Adipose tissue (tissue), 3 donors: ENCODE results near the gene DCTN2. TPM values are rescaled to one million over a fixed set of nuclear protein-coding genes. Genes with fewer than 3 reads are reported as not detected.

Source experiments
- H3K27ac ChIP-seq: one replicate; pipeline ENCODE4 v1.5.1; 2013; ENCODE audit warnings: low read depth, low read length
- WGBS, 3 donors: extraction: QIAGEN DNeasy Blood & Tissue Kit; methylation state at CpG; one replicate each; pipeline ENCODE4 v1.1.7; 2013; 5-methylcytosine and 5-hydroxymethylcytosine counted together
- polyA plus RNA-seq, 3 donors: library from polyadenylated mRNA; stranded (reverse); fragments of 200-250 nt; gene quantifications; one replicate each; pipeline ENCODE4 v1.2.3, GENCODE V29; 2013
- donor health status: healthy with polysubstance abuse.
- donor health status: Bipolar disorder and iron deficiency.
- donor health status: healthy.

Gene DCTN2
- polyA plus RNA-seq, 3 donors = 88.6 to 95.1 (median 93.2) TPM

GRCh38 chr12:57487055-57487596 is 59.9 kb downstream of the DCTN2 start:
- H3K27ac ChIP-seq = no peak overlapping the region
- WGBS, 3 donors = 81 to 90% (median 87%) methylated on average over 27 of the region's 27 CpGs

GRCh38 chr12:57485695-57486094 is 61.3 kb downstream of the DCTN2 start:
- no peak overlapping the region for H3K27ac ChIP-seq

- no peak overlapping the region for H3K27ac ChIP-seq
- 51 to 64% (median 56%) methylated on average over 5 of the region's 5 CpGs for WGBS, 3 donors
Measured at GRCh38 chr12:57483466-57483865, 63.5 kb downstream of the DCTN2 start.

GRCh38 chr12:57481671-57482070 is 65.3 kb downstream of the DCTN2 start:
- H3K27ac ChIP-seq = no peak overlapping the region
- WGBS, 3 donors = 61 to 86% (median 74%) methylated on average over 1 of the region's 1 CpG

Other genes with a start within 250 kb of the DCTN2 start
- 10 to 100 TPM; 11.7 to 24.2 (median 18.1) TPM for gene R3HDM2, start 116.1 kb downstream of the DCTN2 start, polyA plus RNA-seq
- under 1 TPM in 1 of 3 donors, not detected in 2; 0.03 TPM for gene INHBC, start 112.4 kb downstream of the DCTN2 start, polyA plus RNA-seq
- not detected for gene INHBE, start 91.9 kb downstream of the DCTN2 start, polyA plus RNA-seq
- under 1 TPM; 0.11 to 0.25 (median 0.18) TPM for gene GLI1, start 87.4 kb downstream of the DCTN2 start, polyA plus RNA-seq
- gene ARHGAP9, start 67.3 kb downstream of the DCTN2 start, polyA plus RNA-seq = 10 to 100 TPM in 2 of 3 donors, 1 to 10 TPM in 1; 2.6 to 33.6 (median 28.7) TPM
- 10 to 100 TPM; 31.7 to 67.0 (median 42.7) TPM for gene MARS1, start 59.1 kb downstream of the DCTN2 start, polyA plus RNA-seq
- 10 to 100 TPM; 27.4 to 30.6 (median 28.1) TPM for gene DDIT3, start 26.7 kb downstream of the DCTN2 start, polyA plus RNA-seq
- 10 to 100 TPM; 20.9 to 32.4 (median 24.8) TPM for gene MBD6, start 24.4 kb downstream of the DCTN2 start, polyA plus RNA-seq
- under 1 TPM; 0.04 to 0.41 (median 0.11) TPM for gene KIF5A, start 2.9 kb upstream of the DCTN2 start, polyA plus RNA-seq
- gene PIP4K2C, start 44.0 kb upstream of the DCTN2 start, polyA plus RNA-seq = 10 to 100 TPM in 2 of 3 donors, 1 to 10 TPM in 1; 8.8 to 10.2 (median 10.1) TPM
- 10 to 100 TPM in 2 of 3 donors, 1 to 10 TPM in 1; 8.4 to 23.3 (median 14.5) TPM for gene DTX3, start 57.6 kb upstream of the DCTN2 start, polyA plus RNA-seq
- 10 to 100 TPM in 2 of 3 donors, 1 to 10 TPM in 1; 4.7 to 69.7 (median 10.8) TPM for gene ARHGEF25, start 64.2 kb upstream of the DCTN2 start, polyA plus RNA-seq
- 1 to 10 TPM in 1 of 3 donors, under 1 TPM in 2; 0.35 to 2.5 (median 0.70) TPM for gene B4GALNT1, start 86.0 kb upstream of the DCTN2 start, polyA plus RNA-seq
- gene OS9, start 146.9 kb upstream of the DCTN2 start, polyA plus RNA-seq = 100 to 1,000 TPM; 176 to 204 (median 192) TPM
- gene AGAP2, start 191.6 kb upstream of the DCTN2 start, polyA plus RNA-seq = 1 to 10 TPM in 2 of 3 donors, under 1 TPM in 1; 0.77 to 3.1 (median 2.2) TPM
- gene TSPAN31, start 197.8 kb upstream of the DCTN2 start, polyA plus RNA-seq = 10 to 100 TPM; 30.1 to 38.8 (median 36.2) TPM
- 10 to 100 TPM; 50.9 to 96.4 (median 73.9) TPM for gene CDK4, start 205.1 kb upstream of the DCTN2 start, polyA plus RNA-seq
- gene MARCHF9, start 207.9 kb upstream of the DCTN2 start, polyA plus RNA-seq = 1 to 10 TPM; 5.3 to 8.8 (median 7.4) TPM
- 1 to 10 TPM in 2 of 3 donors, not detected in 1; 3.0 to 4.2 TPM for gene CYP27B1, start 219.9 kb upstream of the DCTN2 start, polyA plus RNA-seq
- gene METTL1, start 224.9 kb upstream of the DCTN2 start, polyA plus RNA-seq = 10 to 100 TPM; 20.9 to 25.8 (median 24.9) TPM
- 10 to 100 TPM in 1 of 3 donors, 1 to 10 TPM in 2; 5.5 to 12.0 (median 6.3) TPM for gene EEF1AKMT3, start 225.4 kb upstream of the DCTN2 start, polyA plus RNA-seq
- gene TSFM, start 235.6 kb upstream of the DCTN2 start, polyA plus RNA-seq = 10 to 100 TPM; 14.4 to 32.6 (median 23.8) TPM